ENCODE data around the gene TMEM145.

Gene TMEM145

GRCh38 chr19:42288881-42289555 lies 24.1 kb upstream of the TMEM145 start:
- no peak for DNase-seq (ENCODE audit: low spot score)

DNA sequence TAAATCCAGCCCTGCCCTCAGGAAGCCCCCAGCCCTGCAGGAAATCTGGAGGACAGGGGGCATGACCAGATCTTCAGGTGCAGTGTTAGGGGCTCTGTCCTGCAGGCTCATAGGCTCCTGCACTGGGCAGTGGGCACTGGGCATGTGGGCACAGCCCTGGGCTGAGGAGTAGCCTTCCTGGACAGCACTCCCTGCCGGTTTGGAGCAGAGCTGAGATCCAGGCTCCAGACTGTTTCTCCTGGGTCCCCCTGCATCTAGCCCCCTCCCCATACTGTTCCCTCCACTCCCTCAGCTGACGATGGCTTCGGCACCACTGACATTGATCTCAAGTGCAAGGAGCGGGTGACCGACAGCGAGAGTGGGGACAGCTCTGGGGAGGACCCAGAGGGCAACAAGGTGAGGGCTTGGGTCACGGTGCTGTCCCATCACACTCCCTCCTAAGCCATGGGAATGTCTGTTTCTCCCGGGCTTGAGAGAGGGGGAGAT lies 23.5 kb upstream of the TMEM145 start:
- no peak for DNase-seq (ENCODE audit: low spot score)

DNA sequence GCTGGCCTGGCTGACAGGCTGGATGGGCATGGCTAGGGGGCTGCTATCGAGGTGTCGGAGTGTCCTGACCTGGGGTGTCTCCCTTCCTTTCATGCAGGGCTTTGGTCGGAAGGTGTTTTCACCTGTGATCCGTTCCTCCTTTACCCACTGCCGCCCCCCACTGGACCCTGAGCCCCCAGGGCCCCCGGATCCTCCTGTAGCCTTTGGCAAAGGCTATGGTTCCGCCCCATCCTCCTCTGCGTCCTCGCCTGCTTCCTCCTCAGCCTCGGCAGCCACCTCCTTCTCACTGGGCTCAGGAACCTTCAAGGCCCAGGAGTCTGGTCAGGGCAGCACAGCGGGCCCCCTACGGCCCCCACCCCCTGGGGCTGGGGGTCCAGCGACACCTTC lies 23.0 kb upstream of the TMEM145 start:
- no peak for DNase-seq (ENCODE audit: low spot score)

- DNase-seq (ENCODE audit: low spot score), result peak; percentile 65
Measured at GRCh38 chr19:42290523-42291434, 22.3 kb upstream of the TMEM145 start.

DNA sequence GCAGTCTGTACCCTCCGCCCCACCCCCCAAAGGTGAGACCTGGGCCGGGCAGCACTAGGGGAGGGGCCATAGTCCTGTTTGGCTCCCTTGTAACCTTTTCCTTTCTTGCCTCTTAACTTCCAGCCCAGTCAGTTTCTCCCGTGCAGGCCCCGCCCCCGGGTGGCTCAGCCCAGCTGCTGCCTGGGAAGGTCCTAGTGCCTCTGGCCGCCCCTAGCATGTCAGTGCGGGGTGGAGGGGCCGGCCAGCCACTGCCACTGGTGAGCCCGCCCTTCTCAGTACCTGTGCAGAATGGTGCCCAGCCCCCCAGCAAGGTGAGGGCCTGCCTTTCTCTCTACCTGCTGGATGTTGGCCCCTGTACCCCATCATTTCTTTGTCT lies 21.7 kb upstream of the TMEM145 start:
- DNase-seq (ENCODE audit: low spot score), result no peak

GRCh38 chr19:42292042-42292960 lies 20.8 kb upstream of the TMEM145 start:
- DNase-seq (ENCODE audit: low spot score), result no peak

GRCh38 chr19:42292963-42293362 lies 20.1 kb upstream of the TMEM145 start:
- no peak for DNase-seq (ENCODE audit: low spot score)

- DNase-seq (ENCODE audit: low spot score), result no peak
Measured at GRCh38 chr19:42293540-42293939, 19.6 kb upstream of the TMEM145 start.

GRCh38 chr19:42293948-42294347 lies 19.2 kb upstream of the TMEM145 start:
- no peak for DNase-seq (ENCODE audit: low spot score)

DNA sequence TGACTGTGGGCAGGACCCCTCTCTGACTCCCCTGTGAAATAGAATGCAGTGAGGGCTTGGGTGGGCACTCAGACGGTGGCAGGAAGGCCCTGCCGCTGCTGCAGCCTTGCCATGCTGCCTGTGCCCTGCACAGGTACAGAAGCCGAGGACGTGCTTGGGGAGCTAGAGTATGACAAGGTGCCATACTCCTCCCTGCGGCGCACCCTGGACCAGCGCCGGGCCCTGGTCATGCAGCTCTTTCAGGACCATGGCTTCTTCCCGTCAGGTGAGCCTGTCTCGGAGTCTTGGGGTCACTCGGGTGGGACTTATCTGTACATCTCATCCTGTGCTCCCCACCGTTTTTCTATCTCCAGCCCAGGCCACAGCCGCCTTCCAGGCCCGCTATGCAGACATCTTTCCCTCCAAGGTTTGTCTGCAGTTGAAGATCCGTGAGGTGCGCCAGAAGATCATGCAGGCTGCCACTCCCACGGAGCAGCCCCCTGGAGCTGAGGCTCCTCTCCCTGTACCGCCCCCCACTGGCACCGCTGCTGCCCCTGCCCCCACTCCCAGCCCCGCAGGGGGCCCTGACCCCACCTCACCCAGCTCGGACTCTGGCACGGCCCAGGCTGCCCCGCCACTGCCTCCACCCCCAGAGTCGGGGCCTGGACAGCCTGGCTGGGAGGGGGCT lies 18.5 kb upstream of the TMEM145 start:
- no peak for DNase-seq (ENCODE audit: low spot score)

DNA sequence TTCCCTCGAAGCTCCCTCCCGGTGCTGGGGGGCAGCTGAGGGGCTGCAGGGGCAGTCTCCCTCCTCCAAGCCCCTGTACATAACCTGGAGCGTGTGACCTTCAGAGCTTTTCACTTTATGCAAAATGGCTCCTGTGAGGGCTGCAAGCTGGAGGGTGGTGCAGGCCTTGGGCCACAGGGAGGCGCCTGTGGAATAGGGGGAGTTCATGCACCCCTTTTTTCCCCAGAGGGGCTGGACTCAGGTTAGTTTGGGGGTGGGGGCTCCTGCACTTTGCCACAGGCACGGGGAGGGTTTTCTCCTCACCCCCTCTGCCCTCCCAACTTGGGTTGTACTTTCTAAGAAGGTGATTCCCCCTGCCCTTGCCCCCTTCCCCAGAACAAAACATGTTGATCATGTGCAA lies 17.8 kb upstream of the TMEM145 start:
- no peak for DNase-seq (ENCODE audit: low spot score)

DNA sequence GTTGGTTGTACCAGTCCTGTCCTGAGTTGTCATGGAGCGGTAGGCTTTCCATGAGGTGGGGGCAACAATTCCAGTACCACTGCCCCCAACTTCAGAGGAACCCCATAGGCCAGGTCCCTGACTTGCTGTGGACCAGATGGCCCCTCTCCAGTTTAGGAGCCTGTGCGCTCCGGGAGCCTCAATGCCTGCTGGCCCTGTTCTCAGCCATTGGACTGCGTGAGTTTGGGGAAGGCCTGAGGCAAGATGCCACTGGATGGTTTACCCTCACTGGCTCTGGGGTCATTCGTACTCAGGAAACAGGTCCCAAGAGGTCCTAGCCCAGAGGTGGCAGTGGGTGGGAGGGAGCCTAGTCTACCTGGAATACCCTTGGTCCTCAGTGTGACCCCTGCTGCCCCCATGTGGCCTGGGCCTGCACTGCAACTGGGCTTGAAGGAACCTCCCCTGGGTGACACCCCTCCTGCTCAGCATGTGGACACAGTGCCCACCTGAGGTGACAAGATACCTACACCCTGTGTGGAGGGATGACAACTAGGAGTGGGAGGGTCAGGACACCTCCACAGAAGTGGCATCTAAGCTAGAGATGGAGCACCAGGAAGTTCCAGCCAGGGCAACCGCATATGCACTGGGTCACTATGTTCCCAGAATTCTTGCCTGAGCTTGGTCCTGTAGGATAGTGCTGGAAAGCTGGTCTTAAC lies 17.1 kb upstream of the TMEM145 start:
- peak; percentile 87 for DNase-seq (ENCODE audit: low spot score)

- DNase-seq (ENCODE audit: low spot score), result no peak
Measured at GRCh38 chr19:42297039-42297438, 16.1 kb upstream of the TMEM145 start.

DNA sequence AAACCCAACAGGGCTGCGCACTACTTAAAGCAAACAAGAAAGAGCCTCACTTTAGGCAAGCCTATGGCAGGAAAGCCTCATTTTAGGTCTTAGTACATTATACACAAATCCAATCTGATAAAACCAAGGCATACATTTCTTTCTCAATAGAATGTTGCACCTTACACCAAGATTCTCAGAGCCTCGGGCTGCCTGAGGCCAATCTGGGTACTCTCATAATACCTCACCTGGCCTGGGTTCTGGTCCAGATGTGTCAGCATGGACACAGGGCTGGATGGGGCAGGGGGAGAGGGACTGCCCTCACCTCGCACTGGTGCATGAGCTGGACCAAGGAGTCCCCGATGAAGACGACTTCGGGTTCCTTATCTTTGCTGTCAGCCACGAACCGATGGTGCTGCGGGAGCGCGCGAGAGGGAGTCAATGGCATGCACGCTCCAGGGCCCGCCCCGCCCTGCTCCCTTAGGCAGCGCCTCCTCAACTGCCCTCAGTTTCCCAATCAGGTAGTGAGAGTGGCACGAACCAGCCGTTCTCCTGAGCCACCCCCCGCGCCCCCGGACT lies 11.4 kb upstream of the TMEM145 start, which contains the start of gene PRR19:
Gene PRR19, plus strand, starts transcription at position 487 of the 558 bp plus-strand sequence. CDS start 7,453 bp downstream, outside the sequence.
- peak; percentile 41 for DNase-seq (ENCODE audit: low spot score)

DNA sequence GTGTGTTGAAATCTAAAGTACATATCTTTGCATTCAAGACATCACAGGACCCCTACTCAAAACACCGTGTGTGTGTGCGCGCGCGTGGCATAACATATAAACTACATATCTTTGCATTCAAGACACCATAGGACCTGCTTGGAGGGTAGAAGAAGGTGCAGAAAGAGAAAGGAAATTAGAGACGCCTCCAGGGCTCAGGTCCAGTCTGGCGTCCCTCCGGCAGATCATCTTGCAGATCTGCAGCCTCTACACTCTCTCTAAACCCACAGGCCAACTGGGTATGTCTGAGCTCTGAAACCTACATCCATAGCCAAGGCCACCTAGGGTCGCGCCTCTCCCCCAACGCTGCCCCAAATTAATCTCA lies 10.0 kb upstream of the TMEM145 start:
- no peak for DNase-seq (ENCODE audit: low spot score)

DNA sequence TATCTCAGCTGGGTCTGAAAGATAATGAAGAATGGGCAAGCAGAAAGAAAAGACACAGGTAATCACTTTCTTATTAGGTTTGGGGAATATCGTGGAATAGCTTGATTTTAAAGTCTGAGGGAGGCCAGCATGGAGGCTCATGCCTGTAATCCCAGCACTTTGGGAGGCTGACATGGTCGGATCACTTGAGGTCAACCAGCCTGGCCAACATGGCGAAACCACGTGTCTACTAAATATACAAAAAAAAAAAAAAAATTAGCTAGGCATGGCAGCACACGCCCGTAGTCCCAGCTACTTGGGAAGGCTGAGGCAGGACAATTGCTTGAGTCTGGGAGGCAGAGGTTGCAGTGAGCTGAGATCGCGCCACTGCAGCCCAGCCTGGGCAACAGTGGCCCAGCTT lies 9.2 kb upstream of the TMEM145 start:
- no peak for DNase-seq (ENCODE audit: low spot score)

DNA sequence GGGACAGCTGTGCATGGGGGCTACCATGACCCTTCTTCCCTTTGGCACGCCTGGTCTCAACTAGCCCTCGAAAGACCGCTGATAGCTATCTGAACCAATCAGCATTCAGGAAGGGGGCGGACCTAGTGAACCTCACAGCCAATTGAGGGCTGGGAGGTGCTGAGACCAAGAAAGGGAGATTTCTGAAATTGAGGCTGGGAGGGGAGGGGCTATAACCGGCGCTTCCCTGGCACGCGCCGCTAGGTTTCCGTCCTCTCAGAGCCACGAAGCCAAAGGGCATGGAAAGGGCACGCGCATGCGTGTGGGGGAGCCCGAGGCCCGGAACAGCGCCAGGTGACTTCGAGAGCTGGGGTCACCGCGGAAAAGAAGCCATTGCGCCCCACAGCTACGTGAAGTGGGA lies 6.5 kb upstream of the TMEM145 start:
- DNase-seq (ENCODE audit: low spot score), result no peak

DNA sequence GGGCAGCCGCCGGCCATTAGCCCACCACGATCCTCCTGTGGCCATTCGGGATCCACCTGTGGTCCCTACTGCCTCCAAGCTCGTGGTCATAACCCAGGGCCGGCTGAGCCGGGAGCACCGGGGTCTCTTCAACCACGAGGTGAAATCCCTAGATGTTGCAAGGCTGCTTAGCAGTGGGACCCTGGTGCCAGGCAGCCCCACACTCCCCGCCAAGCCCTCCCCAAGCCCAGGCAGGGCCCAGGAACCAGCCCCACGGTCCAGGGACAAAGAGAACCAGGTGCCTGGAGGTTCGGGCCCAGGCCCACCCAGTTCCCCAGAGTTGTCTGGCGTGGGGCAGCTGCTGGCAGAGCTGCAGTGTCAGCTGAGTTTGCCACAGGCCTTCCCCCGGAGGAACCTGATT lies 3.4 kb upstream of the TMEM145 start:
- DNase-seq (ENCODE audit: low spot score), result no peak

DNA sequence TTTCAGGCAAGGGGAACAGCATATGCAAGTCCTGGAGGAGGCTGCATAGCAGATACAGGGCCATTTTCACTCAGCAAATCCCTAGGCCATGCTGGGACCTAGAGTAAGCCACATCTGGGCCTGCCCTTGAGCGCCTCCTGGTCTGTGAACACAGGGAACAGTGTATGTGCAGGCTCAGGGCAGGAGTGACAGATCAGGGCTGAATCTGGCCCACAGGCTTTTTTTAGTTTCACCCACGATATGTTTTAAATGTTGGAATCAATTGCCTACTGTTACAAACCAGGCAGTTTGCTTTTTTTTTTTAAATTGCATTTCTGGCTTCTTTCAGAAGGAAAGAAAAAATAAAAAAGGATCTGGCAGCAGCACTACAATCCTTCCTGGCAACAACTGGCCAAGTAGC lies 1.5 kb upstream of the TMEM145 start:
- no peak for DNase-seq (ENCODE audit: low spot score)

DNA sequence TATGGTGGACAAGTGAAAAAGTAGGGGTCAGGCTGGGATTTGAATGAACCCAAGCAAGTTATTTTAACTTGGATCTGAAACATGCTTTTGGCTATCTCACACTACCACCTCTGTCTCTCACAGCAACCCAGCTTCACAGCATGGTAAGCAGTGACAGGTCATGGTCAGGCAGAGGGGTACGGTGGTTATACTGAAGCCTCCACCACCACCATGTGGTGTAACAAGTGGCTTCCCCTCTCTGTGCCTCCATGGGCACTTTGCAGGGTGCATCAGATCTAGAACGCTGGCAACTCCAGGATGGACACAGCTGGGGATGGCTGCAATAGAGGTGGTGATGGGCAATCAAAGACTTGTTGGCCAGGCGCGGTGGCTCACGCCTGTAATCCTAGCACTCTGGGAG lies 739 bp upstream of the TMEM145 start:
- DNase-seq (ENCODE audit: low spot score), result no peak

All from hematopoietic multipotent progenitor cell treated with erythropoietin and hydrocortisone succinate and interleukin-3 and kit ligand, for 17 days (in vitro differentiated cells).